ENCODE results near the gene CLOCK. TPM values are rescaled to one million over a fixed set of nuclear protein-coding genes. Genes with fewer than 3 reads are reported as not detected.

Gene CLOCK
- total RNA-seq, 1 donor from 2014 or later = 35.9 TPM

- Mint-ChIP-seq H3K9me3 (peaks cover 29% of the 10 kb centered on the region), H3K27ac (no peak overlapping the region), H3K4me1 (peaks cover 3% of the 10 kb centered on the region), H3K4me3 (no peak overlapping the region), H3K36me3 (peaks cover 33% of the 10 kb centered on the region), H3K27me3 (ENCODE audit: insufficient read depth, low read depth) (no peaks in the 10 kb centered on the region)
- no peak overlapping the region for H3K4me3 ChIP-seq
- peaks cover 6% of the 10 kb centered on the region for H3K9me3 ChIP-seq (ENCODE audit: low read depth)
- peaks cover 10% of the 10 kb centered on the region for H4K20me1 ChIP-seq (ENCODE audit: low read depth)
- no peaks in the 10 kb centered on the region for H3F3A ChIP-seq (ENCODE audit: low read depth)
- no peak overlapping the region for H2AFZ ChIP-seq (replicated peaks)
- H3K4me1 ChIP-seq = peaks cover 6% of the 10 kb centered on the region
- no peak for TF ChIP-seq CTCF (IDR thresholded peaks at IDR 0.05)
- TF ChIP-seq EZH2 (IDR thresholded peaks at IDR 0.05) = no peak
- TF ChIP-seq EZH2phosphoT487 (IDR thresholded peaks at IDR 0.05) = no peak
- H3K9ac ChIP-seq = no peak overlapping the region
- H3K27ac ChIP-seq = no peak overlapping the region
- H3K27me3 ChIP-seq = no peaks in the 10 kb centered on the region
- no peak overlapping the region for H3K4me2 ChIP-seq
- DNase-seq (ENCODE audit: low spot score) = no peak
- no peaks in the 10 kb centered on the region for H3K36me3 ChIP-seq
- H3K79me2 ChIP-seq (ENCODE audit: low read depth) = peaks cover 97% of the 10 kb centered on the region
Observed at GRCh38 chr4:55538531-55538930, 8.2 kb downstream of the CLOCK start.

GRCh38 chr4:55534306-55534705 lies 12.4 kb downstream of the CLOCK start:
- Histone ChIP-seq H3K36me3 (no peaks in the 10 kb centered on the region), H2AFZ (replicated peaks) (no peak overlapping the region), H3K79me2 (ENCODE audit: low read depth) (peaks cover 97% of the 10 kb centered on the region), H3F3A (ENCODE audit: low read depth) (no peaks in the 10 kb centered on the region), H3K9ac (no peak overlapping the region), H4K20me1 (ENCODE audit: low read depth) (no peaks in the 10 kb centered on the region), H3K9me3 (ENCODE audit: low read depth) (peaks cover 9% of the 10 kb centered on the region), H3K4me1 (no peaks in the 10 kb centered on the region), H3K27me3 (no peaks in the 10 kb centered on the region), H3K4me3 (no peak overlapping the region), H3K27ac (no peak overlapping the region), H3K4me2 (no peak overlapping the region)
- DNase-seq (ENCODE audit: low spot score) = no peak
- TF ChIP-seq CTCF (IDR thresholded peaks at IDR 0.05) = no peak
- no peak for TF ChIP-seq EZH2 (IDR thresholded peaks at IDR 0.05)
- TF ChIP-seq EZH2phosphoT487 (IDR thresholded peaks at IDR 0.05) = no peak
- Mint-ChIP-seq H3K36me3 (peaks cover 50% of the 10 kb centered on the region), H3K27me3 (ENCODE audit: insufficient read depth, low read depth) (no peaks in the 10 kb centered on the region), H3K9me3 (peaks cover 64% of the 10 kb centered on the region), H3K4me1 (no peaks in the 10 kb centered on the region), H3K27ac (no peak overlapping the region), H3K4me3 (no peak overlapping the region)

- H3K36me3 Mint-ChIP-seq = peaks cover 41% of the 10 kb centered on the region
- Histone ChIP-seq H4K20me1 (ENCODE audit: low read depth) (no peaks in the 10 kb centered on the region), H3K4me1 (no peaks in the 10 kb centered on the region), H3K9ac (no peak overlapping the region), H3K4me2 (no peak overlapping the region), H3K4me3 (no peak overlapping the region), H3K36me3 (no peaks in the 10 kb centered on the region), H3K27ac (no peak overlapping the region), H3K9me3 (ENCODE audit: low read depth) (peaks cover 9% of the 10 kb centered on the region), H3K27me3 (no peaks in the 10 kb centered on the region), H3K79me2 (ENCODE audit: low read depth) (peaks cover 96% of the 10 kb centered on the region), H3F3A (ENCODE audit: low read depth) (no peaks in the 10 kb centered on the region), H2AFZ (replicated peaks) (no peak overlapping the region)
- no peaks in the 10 kb centered on the region for H3K4me1 Mint-ChIP-seq
- no peak overlapping the region for H3K27ac Mint-ChIP-seq
- no peak for DNase-seq (ENCODE audit: low spot score)
- no peaks in the 10 kb centered on the region for H3K27me3 Mint-ChIP-seq (ENCODE audit: insufficient read depth, low read depth)
- TF ChIP-seq CTCF (IDR thresholded peaks at IDR 0.05) = no peak
- TF ChIP-seq EZH2phosphoT487 (IDR thresholded peaks at IDR 0.05) = no peak
- no peak for TF ChIP-seq EZH2 (IDR thresholded peaks at IDR 0.05)
- H3K4me3 Mint-ChIP-seq = no peak overlapping the region
- peaks cover 55% of the 10 kb centered on the region for H3K9me3 Mint-ChIP-seq
Observed at GRCh38 chr4:55530691-55531090, 16.0 kb downstream of the CLOCK start.

Data from neural progenitor cell (in vitro differentiated cells).